HG03469 (cell line): ENCODE data around the gene TTC5.
A peak's percentile ranks its signal among the peaks of the same experiment; 100 is the strongest.
"Not testable (repeated sequence)": the region's sequence is repeated elsewhere in the genome, so short reads cannot be mapped to it uniquely, and the experiment has no call there.

Experiments used
- ATAC-seq: cut with Tn5 transposase; IDR thresholded peaks from one replicate; pipeline ENCODE4 v1.9.1; 2021; ENCODE audit warnings: mild to moderate bottlenecking, moderate library complexity, moderate number of reproducible peaks; ENCODE audit not compliant: unreplicated experiment

The TTC5 gene

DNA sequence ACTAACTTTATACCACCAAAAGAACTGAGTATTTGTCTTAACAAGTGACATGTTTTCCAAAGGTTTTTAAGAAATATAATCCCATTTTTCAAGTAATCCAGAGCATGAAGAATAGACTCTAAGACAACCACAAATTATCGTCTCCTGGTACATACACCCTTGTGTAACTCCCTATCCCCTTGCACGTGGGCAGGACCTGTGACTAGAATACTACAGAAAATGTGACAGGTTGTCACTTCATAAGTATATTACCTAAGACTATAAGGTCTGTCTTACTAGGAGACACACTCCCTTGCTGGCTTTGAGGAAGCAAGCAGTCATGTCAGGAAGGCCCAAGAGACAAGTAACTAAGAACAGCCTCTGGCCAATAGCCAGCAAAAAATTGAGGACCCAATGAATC, 8.3 kb upstream of the TTC5 start:
- ATAC-seq: no peak

DNA sequence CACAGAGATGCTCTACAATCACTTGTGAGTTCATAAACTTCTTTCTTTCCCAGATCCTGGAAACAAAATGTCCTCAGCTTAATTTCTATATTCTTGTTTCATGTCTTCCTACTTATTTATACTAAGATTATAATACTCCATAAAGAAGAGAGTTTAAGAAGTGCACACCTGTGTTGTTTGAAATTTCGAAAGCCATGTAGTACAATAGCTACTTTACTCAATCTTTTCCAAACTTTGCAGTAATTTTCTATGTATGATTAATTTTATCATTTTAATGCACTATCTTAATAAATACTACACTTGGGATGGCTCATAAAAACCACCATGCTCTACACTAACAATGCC, 300 bp upstream of the TTC5 start:
- ATAC-seq: peak; percentile 9

DNA sequence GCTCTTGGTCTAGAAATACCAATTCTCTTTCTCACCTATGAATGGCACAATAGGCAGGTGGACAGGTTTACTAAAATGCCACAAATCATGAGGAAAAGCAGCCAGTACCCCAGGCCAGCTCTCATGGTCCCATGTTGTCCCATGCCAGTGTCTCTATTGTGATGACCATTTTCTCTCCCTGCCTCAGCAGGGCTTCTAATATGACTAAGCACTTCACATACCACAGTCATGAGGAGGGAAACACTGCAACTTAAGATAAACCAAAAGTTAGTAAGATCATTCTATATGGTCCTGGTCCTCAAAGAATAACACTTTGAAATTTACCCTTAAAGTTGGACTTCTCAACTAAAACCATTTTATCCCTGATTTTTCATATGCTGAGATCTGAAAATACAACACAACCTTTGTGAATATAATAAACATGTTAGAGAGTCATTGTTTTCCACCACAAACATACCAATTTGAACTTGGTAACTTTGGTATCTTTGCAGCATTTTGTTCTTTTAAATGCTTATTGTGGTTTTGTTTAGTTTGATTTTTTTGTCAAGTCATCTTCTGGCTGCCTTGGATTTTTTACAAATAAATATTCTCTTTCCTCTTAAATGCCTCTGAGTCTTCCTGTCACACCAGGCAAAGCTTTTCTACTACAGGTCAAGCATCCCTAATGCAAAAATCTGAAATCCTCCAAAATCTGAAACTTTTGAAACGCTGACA, 3.6 kb downstream of the TTC5 start:
- ATAC-seq: no peak

DNA sequence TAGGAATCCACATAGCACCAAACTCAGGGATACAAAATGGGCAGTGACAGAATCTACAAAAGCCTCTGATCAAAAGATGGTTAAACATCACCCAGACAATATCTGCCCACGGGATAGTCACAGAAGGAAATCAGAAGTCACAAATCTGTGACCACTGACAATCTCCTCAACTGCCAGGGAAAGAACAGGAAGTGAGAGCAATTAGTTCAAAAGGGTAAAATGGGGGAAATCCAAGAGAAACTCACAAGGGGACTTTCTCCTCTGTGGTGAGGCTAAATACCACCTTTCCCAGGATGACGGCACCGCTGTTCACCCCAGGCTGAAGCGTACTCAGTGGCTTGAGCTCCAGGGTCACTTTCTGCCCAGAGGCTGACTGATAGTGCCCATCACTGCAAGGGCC, 10.7 kb downstream of the TTC5 start:
- ATAC-seq: peak; percentile 81

DNA sequence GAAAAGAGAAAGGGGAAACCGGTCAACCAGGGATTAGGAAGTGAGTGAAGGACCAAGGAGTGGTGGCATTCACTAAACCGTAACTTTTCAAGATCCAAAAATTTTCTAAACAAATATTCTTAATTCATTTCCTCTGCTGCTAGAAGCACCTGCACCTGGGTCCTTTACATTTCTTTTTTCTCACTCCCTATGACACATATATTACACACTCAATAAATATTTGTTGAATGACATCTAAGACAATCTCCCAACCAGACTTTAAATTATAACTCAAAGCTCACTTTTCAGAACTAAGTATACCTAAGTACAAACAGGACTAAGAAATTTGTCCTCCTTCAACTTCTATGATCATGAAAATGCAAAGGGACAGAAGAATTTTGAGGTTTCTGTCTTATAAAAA, 11.1 kb downstream of the TTC5 start:
- no peak for ATAC-seq

DNA sequence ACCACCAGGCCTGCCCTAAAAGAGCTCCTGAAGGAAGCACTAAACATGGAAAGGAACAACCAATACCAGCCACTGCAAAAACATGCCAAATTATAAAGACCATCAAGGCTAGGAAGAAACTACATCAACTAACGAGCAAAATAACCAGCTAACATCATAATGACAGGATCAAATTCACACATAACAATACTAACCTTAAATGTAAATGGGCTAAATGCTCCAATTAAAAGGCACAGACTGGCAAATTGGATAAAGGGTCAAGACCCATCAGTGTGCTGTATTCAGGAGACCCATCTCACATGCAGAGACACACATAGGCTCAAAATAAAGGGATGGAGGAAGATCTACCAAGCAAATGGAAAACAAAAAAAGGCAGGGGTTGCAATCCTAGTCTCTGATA, 23.8 kb downstream of the TTC5 start:
- not testable (repeated sequence) for ATAC-seq

DNA sequence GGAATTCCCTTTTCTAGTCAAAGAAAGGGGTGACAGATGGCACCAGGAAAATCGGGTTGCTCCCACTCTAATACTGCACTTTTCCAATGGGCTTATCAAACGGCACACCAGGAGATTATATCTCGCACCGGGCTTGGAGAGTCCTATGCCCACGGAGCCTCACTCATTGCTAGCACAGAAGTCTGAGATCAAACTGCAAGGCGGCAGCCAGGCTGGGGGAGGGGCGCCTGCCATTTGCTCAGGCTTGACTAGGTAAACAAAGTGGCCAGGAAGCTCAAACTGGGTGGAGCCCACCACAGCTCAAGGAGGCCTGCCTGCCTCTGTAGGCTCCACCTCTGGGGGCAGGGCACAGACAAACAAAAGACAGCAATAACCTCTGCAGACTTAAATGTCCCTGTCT, 25.5 kb downstream of the TTC5 start:
- not testable (repeated sequence) for ATAC-seq

DNA sequence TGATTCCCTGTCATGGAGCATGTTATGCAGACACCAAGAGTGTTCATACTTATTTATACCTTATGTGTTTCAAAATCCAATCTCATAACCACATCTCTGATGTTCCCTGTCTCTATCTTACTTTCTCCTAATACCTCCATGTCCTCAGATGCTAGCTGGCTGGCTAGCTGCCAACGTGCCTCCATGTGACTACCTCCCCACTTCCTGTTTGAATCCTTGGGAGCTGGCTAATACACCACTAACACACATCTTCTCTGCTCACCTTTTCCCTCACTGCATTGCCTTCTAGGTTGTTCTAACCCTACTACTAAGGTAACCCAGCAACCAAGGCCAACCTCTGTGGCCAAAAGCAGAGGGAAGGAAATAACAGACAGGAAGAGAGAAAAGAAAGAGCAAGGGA, 27.3 kb downstream of the TTC5 start:
- no peak for ATAC-seq

DNA sequence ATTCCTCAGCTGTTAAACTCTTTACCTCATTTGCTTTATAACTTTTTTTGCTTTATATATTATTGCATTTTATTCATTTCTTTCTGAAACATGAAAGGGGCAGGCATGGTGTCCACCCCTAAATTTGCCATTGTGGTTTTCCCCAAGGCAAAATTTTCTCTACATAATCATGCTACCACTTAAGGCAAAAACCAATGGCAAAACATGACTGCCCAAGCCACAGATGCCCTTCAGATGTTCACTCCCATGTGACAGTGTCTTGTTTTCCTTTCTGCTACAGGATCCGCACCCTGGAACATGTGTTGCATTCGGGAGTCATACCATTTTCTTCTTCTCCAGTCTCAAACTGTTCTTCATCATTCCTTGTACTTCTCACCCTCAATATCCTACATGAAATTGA, 28.3 kb downstream of the TTC5 start:
- ATAC-seq: no peak

DNA sequence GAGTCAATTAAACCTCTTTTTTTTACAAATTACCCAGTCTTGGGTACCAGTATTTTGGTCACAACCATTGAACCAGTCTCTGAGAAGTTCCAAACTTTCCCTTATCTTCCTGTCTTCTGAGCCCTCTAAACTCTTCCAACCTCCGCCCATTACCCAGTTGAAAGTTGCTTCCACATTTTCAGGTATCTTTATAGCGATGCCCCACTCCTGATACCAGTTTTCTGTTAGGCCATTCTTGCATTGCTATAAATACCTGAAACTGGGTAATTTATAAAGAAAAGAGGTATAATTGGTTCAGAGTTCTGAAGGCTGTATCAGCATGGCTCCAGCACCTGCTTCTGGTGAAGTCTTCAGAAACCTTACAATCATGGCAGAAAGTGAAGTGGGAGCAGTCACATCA, 31.7 kb downstream of the TTC5 start:
- ATAC-seq: no peak

DNA sequence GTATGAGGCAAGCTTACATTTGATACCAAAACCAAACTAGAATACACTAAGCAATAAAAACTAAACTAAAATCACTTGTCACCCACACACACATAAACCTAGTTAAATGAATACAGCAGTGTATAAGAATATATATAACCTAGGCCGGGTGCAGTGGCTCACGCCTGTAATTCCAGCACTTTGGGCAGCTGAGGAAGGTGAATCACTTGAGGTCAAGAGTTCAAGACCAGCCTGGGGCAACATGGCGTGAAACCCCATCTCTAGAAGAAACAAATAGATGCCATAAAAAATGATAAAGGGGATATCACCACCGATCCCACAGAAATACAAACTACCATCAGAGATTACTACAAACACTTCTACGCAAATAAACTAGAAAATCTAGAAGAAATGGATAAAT, 41.4 kb downstream of the TTC5 start:
- ATAC-seq: not testable (repeated sequence)

DNA sequence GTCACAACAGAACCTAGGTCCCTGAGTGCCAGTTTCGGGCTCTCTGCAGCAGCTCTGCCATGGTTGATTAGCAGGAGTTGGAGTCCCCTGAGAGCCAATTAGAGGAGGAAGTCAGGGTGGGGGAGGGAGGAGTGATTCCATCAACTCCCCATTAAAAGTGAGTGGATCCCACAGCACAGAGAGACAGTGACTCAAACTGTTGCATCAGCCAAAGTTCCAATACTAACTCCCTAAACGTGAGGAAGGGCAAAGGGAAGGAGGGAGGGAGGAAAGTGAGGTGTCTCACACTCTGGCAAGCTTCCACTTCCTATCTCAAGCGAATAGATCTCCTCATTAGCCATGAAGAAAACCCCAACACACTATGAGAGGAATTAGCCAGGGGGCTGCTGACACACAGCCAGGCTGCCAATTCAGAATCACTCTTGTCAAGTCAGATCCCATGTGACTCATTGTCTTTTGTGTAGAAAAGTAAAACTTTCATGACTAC, 43.1 kb downstream of the TTC5 start:
- ATAC-seq: no peak

DNA sequence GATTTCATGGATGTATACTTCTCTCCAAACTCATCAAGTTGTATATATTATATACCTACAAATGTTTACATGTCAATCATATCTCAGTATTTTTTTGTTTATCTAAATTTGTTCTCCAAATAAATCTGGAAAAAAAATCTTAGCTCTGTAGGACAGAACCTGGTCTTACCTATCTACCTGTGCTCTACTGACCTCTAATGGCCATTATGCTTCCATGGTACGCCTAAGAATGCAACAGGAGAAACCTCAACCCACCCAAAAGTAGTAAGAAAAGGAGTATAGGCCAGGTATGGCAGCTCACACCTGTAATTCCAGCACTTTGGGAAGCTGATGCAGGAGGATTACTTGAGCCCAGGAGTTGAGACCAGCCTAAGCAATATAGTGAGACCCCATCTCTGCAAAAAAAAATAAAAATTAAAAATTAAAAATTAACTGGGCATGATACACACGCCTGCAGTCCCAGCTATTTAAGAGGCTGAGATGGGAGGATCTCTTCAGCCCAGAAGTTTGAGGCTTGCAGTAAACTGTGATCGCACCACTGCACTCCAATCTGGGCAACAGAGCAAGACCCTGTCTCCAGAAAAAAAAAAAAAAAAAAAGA, 58.0 kb downstream of the TTC5 start:
- ATAC-seq: no peak
